ES-I3 (cell line): Measurements from ENCODE around the gene RNASEH2C.
"Not testable (repeated sequence)": the region's sequence is repeated elsewhere in the genome, so short reads cannot be mapped to it uniquely, and the experiment has no call there.

Experiments
- H3K36me3 ChIP-seq: 2 replicates; pipeline ENCODE4 v1.6.1; 2013; ENCODE audit warnings: mild to moderate bottlenecking, low read length, control low read depth, moderate library complexity; ENCODE audit not compliant: insufficient read depth
- H3K4me1 ChIP-seq: 2 replicates; pipeline ENCODE4 v1.6.1; 2013; ENCODE audit warnings: mild to moderate bottlenecking, control low read depth, low read length; ENCODE audit not compliant: insufficient read depth
- H3K9ac ChIP-seq: 2 replicates; pipeline ENCODE4 v1.6.1; 2013; ENCODE audit warnings: low read depth, mild to moderate bottlenecking, low read length, moderate library complexity
- H3K9me3 ChIP-seq: 2 replicates; pipeline ENCODE4 v1.6.1; 2013; ENCODE audit warnings: mild to moderate bottlenecking, low read length, moderate library complexity; ENCODE audit not compliant: control insufficient read depth, insufficient read depth

RNASEH2C gene

GRCh38 chr11:65735111-65735510 is 14.5 kb upstream of the RNASEH2C start:
- H3K4me1 ChIP-seq, H3K9ac ChIP-seq, H3K36me3 ChIP-seq: not testable (repeated sequence)
- H3K9me3 ChIP-seq: peaks cover 12% of the 10 kb centered on the region

GRCh38 chr11:65730461-65730860 is 9.9 kb upstream of the RNASEH2C start:
- H3K9me3 ChIP-seq: no peaks in the 10 kb centered on the region
- H3K4me1 ChIP-seq: no peaks in the 10 kb centered on the region
- H3K36me3 ChIP-seq: no peaks in the 10 kb centered on the region
- H3K9ac ChIP-seq: no peak overlapping the region

- Histone ChIP-seq H3K9me3 (no peaks in the 10 kb centered on the region), H3K9ac (no peak overlapping the region), H3K4me1 (no peaks in the 10 kb centered on the region), H3K36me3 (no peaks in the 10 kb centered on the region)
These were observed 7.3 kb upstream of the RNASEH2C start for GRCh38 chr11:65727865-65728264.

GRCh38 chr11:65726660-65727059 is 6.1 kb upstream of the RNASEH2C start:
- no peaks in the 10 kb centered on the region for H3K4me1 ChIP-seq
- H3K36me3 ChIP-seq: no peaks in the 10 kb centered on the region
- H3K9me3 ChIP-seq: no peaks in the 10 kb centered on the region
- H3K9ac ChIP-seq: no peak overlapping the region

- H3K36me3 ChIP-seq: peaks cover 7% of the 10 kb centered on the region; the same call in 1 of the 2 replicates
- H3K4me1 ChIP-seq: no peaks in the 10 kb centered on the region
- no peak overlapping the region for H3K9ac ChIP-seq
- no peaks in the 10 kb centered on the region for H3K9me3 ChIP-seq
These were observed 1.7 kb upstream of the RNASEH2C start for GRCh38 chr11:65722261-65722660.

- H3K9ac ChIP-seq: peak overlapping the region; percentile 81
- H3K36me3 ChIP-seq: peaks cover 11% of the 10 kb centered on the region; the same call in 1 of the 2 replicates
- no peaks in the 10 kb centered on the region for H3K4me1 ChIP-seq
- H3K9me3 ChIP-seq: no peaks in the 10 kb centered on the region
These were observed 757 bp downstream of the RNASEH2C start for GRCh38 chr11:65719871-65720210.

- Histone ChIP-seq H3K9ac (no peak overlapping the region; the same call in 1 of the 2 replicates), H3K9me3 (no peaks in the 10 kb centered on the region), H3K36me3 (peaks cover 13% of the 10 kb centered on the region; the same call in 1 of the 2 replicates), H3K4me1 (no peaks in the 10 kb centered on the region)
These were observed 1.6 kb downstream of the RNASEH2C start for GRCh38 chr11:65718964-65719492.

GRCh38 chr11:65718531-65718930 is 2.1 kb downstream of the RNASEH2C start:
- H3K4me1 ChIP-seq: no peaks in the 10 kb centered on the region
- H3K9me3 ChIP-seq: no peaks in the 10 kb centered on the region
- H3K9ac ChIP-seq: no peak overlapping the region
- H3K36me3 ChIP-seq: peaks cover 13% of the 10 kb centered on the region; the same call in 1 of the 2 replicates

GRCh38 chr11:65717906-65718305 is 2.7 kb downstream of the RNASEH2C start:
- peaks cover 13% of the 10 kb centered on the region; the same call in 1 of the 2 replicates for H3K36me3 ChIP-seq
- H3K9ac ChIP-seq: no peak overlapping the region
- no peaks in the 10 kb centered on the region for H3K9me3 ChIP-seq
- no peaks in the 10 kb centered on the region; the same call in 1 of the 2 replicates for H3K4me1 ChIP-seq

GRCh38 chr11:65716774-65717405 is 3.7 kb downstream of the RNASEH2C start:
- no peak overlapping the region for H3K9ac ChIP-seq
- H3K9me3 ChIP-seq: no peaks in the 10 kb centered on the region
- no peaks in the 10 kb centered on the region; the same call in 1 of the 2 replicates for H3K4me1 ChIP-seq
- peaks cover 13% of the 10 kb centered on the region; the same call in 1 of the 2 replicates for H3K36me3 ChIP-seq

- Histone ChIP-seq H3K36me3 (peaks cover 13% of the 10 kb centered on the region; the same call in 1 of the 2 replicates), H3K4me1 (no peaks in the 10 kb centered on the region; the same call in 1 of the 2 replicates), H3K9me3 (no peaks in the 10 kb centered on the region), H3K9ac (no peak overlapping the region)
These were observed 4.3 kb downstream of the RNASEH2C start for GRCh38 chr11:65716302-65716701.

- Histone ChIP-seq H3K4me1 (no peaks in the 10 kb centered on the region; the same call in 1 of the 2 replicates), H3K36me3 (peaks cover 13% of the 10 kb centered on the region; the same call in 1 of the 2 replicates), H3K9ac (no peak overlapping the region), H3K9me3 (no peaks in the 10 kb centered on the region)
These were observed 6.2 kb downstream of the RNASEH2C start for GRCh38 chr11:65714433-65714832.

- Histone ChIP-seq H3K36me3 (peaks cover 8% of the 10 kb centered on the region; the same call in 1 of the 2 replicates), H3K9me3 (no peaks in the 10 kb centered on the region), H3K9ac (no peak overlapping the region), H3K4me1 (no peaks in the 10 kb centered on the region; the same call in 1 of the 2 replicates)
These were observed 7.2 kb downstream of the RNASEH2C start for GRCh38 chr11:65713212-65713969.

GRCh38 chr11:65712633-65713076 is 7.9 kb downstream of the RNASEH2C start:
- peak overlapping the region; percentile 85; the same call in 1 of the 2 replicates for H3K9ac ChIP-seq
- no peaks in the 10 kb centered on the region for H3K9me3 ChIP-seq
- H3K36me3 ChIP-seq: peaks cover 5% of the 10 kb centered on the region; the same call in 1 of the 2 replicates
- no peaks in the 10 kb centered on the region; the same call in 1 of the 2 replicates for H3K4me1 ChIP-seq
